ENCODE measurements around the gene AUP1. TPM values are rescaled to one million over a fixed set of nuclear protein-coding genes. Genes with fewer than 3 reads are reported as not detected.

Gene AUP1
- total and polyA plus RNA-seq, 2 of the 8 experiments (the other 6 are each of a cell fraction or from before 2014, with no cell fraction given): 83.4 to 121 TPM

DNA sequence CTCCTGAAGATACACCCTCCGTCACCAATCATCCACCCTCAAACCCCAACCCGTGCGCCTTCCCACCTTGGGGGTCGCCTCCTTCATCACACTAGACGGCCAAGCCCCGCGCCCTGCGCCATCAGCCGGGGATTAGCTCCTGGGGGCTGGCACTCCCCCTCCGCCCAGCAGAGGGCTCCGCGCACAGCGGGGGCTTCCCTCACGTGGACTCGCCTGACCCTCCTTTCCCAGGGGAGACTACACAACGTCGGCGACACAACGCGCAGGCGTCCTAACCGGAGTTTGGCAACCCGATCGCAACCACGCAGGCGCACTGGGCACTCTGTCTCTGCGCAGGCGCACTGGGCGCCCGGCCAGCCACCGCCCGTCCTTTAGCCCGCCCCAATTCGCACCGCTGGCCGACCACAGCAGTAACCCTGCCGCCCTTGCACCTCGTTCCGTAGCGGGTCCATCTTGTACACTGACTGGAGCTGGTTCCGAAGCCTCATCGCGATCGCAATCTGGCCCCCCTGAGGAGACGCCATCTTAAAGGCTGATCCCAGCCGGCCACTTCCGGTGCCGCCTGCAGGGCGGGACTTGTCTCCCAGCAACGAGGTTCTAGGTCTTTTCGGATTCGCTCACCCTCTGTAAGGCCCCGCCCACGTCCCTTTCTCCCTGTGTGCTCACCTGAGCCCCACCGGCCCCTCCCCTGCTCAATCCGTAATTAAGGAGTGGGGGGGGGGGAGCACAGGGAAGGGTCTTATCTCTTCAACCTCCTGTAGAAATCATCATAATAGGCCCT is 22.2 kb downstream of the AUP1 start, which contains the start of gene PCGF1 (continued):
- TF ChIP-seq, protein P1, sequence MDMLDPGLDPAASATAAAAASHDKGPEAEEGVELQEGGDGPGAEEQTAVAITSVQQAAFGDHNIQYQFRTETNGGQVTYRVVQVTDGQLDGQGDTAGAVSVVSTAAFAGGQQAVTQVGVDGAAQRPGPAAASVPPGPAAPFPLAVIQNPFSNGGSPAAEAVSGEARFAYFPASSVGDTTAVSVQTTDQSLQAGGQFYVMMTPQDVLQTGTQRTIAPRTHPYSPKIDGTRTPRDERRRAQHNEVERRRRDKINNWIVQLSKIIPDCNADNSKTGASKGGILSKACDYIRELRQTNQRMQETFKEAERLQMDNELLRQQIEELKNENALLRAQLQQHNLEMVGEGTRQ (IDR thresholded peaks at IDR 0.05; ENCODE audit: low read length): peak; percentile 72
- TF ChIP-seq CHD1 (IDR thresholded peaks at IDR 0.05; ENCODE audit: low read depth, low read length) (no peak), CBX8 (IDR thresholded peaks at IDR 0.05; ENCODE audit: borderline replicate concordance, low read depth, low read length) (no peak), JUND (IDR thresholded peaks at IDR 0.05; ENCODE audit: low read length) (no peak), TBP (IDR thresholded peaks at IDR 0.05; ENCODE audit: low read depth, low read length) (peak; percentile 35), EP300 (IDR thresholded peaks at IDR 0.05; ENCODE audit: borderline replicate concordance in 1 of 2, low read depth in 2 of 2, low read length in 2 of 2) (no peak), BRCA1 (IDR thresholded peaks at IDR 0.05; ENCODE audit: low read depth, low read length) (no peak), KDM1A (IDR thresholded peaks at IDR 0.05; ENCODE audit: borderline replicate concordance, low read length) (no peak), GTF2F1 (IDR thresholded peaks at IDR 0.05; ENCODE audit: borderline replicate concordance, low read depth, low read length) (no peak), HDAC2 (IDR thresholded peaks at IDR 0.05; ENCODE audit: borderline replicate concordance in 1 of 2, low read depth in 2 of 2, low read length in 2 of 2) (no peak), TCF12 (IDR thresholded peaks at IDR 0.05; ENCODE audit: low read depth, low read length) (no peak), RAD21 (IDR thresholded peaks at IDR 0.05 in 1 of 2, conservative IDR thresholded peaks at IDR 0.05 in 1 of 2; ENCODE audit: low read depth in 2 of 2, low read length in 2 of 2) (peak; percentile 9 to 28; a peak in 1 of 4 replicates), PHF8 (conservative IDR thresholded peaks at IDR 0.05; ENCODE audit: low read depth, low read length) (peak; percentile 92), POU5F1 (IDR thresholded peaks at IDR 0.05; ENCODE audit: low read depth, low read length) (no peak), SP4 (IDR thresholded peaks at IDR 0.05; ENCODE audit: low read length) (no peak; the same call in 1 of the 2 replicates), TEAD4 (IDR thresholded peaks at IDR 0.05; ENCODE audit: low read depth, low read length) (no peak), YY1 (IDR thresholded peaks at IDR 0.05; ENCODE audit: low read depth, low read length) (peak; percentile 95), CREB1 (IDR thresholded peaks at IDR 0.05) (peak; percentile 68), TAF7 (optimal IDR thresholded peaks at IDR 0.05; ENCODE audit: borderline replicate concordance, low read depth, low read length) (peak; percentile 18), TAF1 (IDR thresholded peaks at IDR 0.05; ENCODE audit: low read depth, low read length) (peak; percentile 71), NANOG (IDR thresholded peaks at IDR 0.05; ENCODE audit: insufficient read depth, low read depth, low read length, poor library complexity, severe bottlenecking) (no peak), CHD2 (IDR thresholded peaks at IDR 0.05; ENCODE audit: low read length) (no peak)
- TF ChIP-seq, protein P2, sequence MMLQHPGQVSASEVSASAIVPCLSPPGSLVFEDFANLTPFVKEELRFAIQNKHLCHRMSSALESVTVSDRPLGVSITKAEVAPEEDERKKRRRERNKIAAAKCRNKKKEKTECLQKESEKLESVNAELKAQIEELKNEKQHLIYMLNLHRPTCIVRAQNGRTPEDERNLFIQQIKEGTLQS (IDR thresholded peaks at IDR 0.05; ENCODE audit: insufficient read depth, low read depth, low read length): peak; percentile 69; the same call in 1 of the 2 replicates
